ENCODE measurements around the gene ZNF385D. TPM values are rescaled to one million over a fixed set of nuclear protein-coding genes. Genes with fewer than 3 reads are reported as not detected.

The ZNF385D gene
- total RNA-seq, 4 donors from 2014 or later, result 0.41 to 5.0 (median 1.6) TPM

GRCh38 chr3:21620511-21621155, 130.4 kb downstream of the ZNF385D start:
- no peaks in the 10 kb centered on the region for H3K27me3 ChIP-seq
- H3K27ac ChIP-seq, result no peak overlapping the region
- intact Hi-C loops (cut with DNase I; ENCODE audit: low total_unique reads) (no loop called here), in situ Hi-C loops (cut with MboI; ENCODE audit: low sequenced_read_pairs in 4 of 4) (no loop called here)
- H3K4me3 ChIP-seq, result no peak overlapping the region
- H3K9me3 ChIP-seq, result no peaks in the 10 kb centered on the region
- no peak for ATAC-seq
- H3K36me3 ChIP-seq, result no peaks in the 10 kb centered on the region
- TF ChIP-seq CTCF (IDR thresholded peaks at IDR 0.05 in 4 of 5, conservative IDR thresholded peaks at IDR 0.05 in 1 of 5), result no peak
- no peak for TF ChIP-seq POLR2A (IDR thresholded peaks at IDR 0.05)
- H3K4me1 ChIP-seq, result no peaks in the 10 kb centered on the region
- DNase-seq, result no peak

- Histone ChIP-seq H3K4me1 (no peaks in the 10 kb centered on the region), H3K36me3 (no peaks in the 10 kb centered on the region), H3K9me3 (no peaks in the 10 kb centered on the region), H3K27ac (no peak overlapping the region), H3K4me3 (no peak overlapping the region), H3K27me3 (no peaks in the 10 kb centered on the region)
- DNase-seq, result no peak
- in situ Hi-C loops (cut with MboI; ENCODE audit: low sequenced_read_pairs in 4 of 4) (no loop called here), intact Hi-C loops (cut with DNase I; ENCODE audit: low total_unique reads) (no loop called here)
- ATAC-seq, result no peak
- no peak for TF ChIP-seq POLR2A (IDR thresholded peaks at IDR 0.05)
- no peak for TF ChIP-seq CTCF (IDR thresholded peaks at IDR 0.05 in 4 of 5, conservative IDR thresholded peaks at IDR 0.05 in 1 of 5)
Observed at GRCh38 chr3:21618695-21619094, 132.3 kb downstream of the ZNF385D start.

- in situ Hi-C loops (cut with MboI; ENCODE audit: low sequenced_read_pairs in 4 of 4), result no loop called here
- H3K36me3 ChIP-seq, result no peaks in the 10 kb centered on the region
- H3K4me1 ChIP-seq, result no peaks in the 10 kb centered on the region
- intact Hi-C loops (cut with DNase I; ENCODE audit: low total_unique reads), result no loop called here
- no peak overlapping the region for H3K27ac ChIP-seq
- no peaks in the 10 kb centered on the region for H3K27me3 ChIP-seq
- no peak for DNase-seq
- no peak for ATAC-seq
- no peak overlapping the region for H3K4me3 ChIP-seq
- TF ChIP-seq POLR2A (IDR thresholded peaks at IDR 0.05), result no peak
- no peak for TF ChIP-seq CTCF (IDR thresholded peaks at IDR 0.05 in 4 of 5, conservative IDR thresholded peaks at IDR 0.05 in 1 of 5)
- no peaks in the 10 kb centered on the region for H3K9me3 ChIP-seq
Observed at GRCh38 chr3:21613372-21614070, 137.5 kb downstream of the ZNF385D start.

GRCh38 chr3:21601178-21601577, 149.8 kb downstream of the ZNF385D start:
- no peak for DNase-seq
- Histone ChIP-seq H3K4me1 (no peaks in the 10 kb centered on the region), H3K9me3 (no peaks in the 10 kb centered on the region), H3K4me3 (no peak overlapping the region), H3K36me3 (no peaks in the 10 kb centered on the region), H3K27ac (no peak overlapping the region), H3K27me3 (no peaks in the 10 kb centered on the region)
- no peak for ATAC-seq
- intact Hi-C loops (cut with DNase I; ENCODE audit: low total_unique reads), result no loop called here
- TF ChIP-seq CTCF (IDR thresholded peaks at IDR 0.05 in 4 of 5, conservative IDR thresholded peaks at IDR 0.05 in 1 of 5), result no peak
- no peak for TF ChIP-seq POLR2A (IDR thresholded peaks at IDR 0.05)
- in situ Hi-C loops (cut with MboI; ENCODE audit: low sequenced_read_pairs in 4 of 4), result no loop called here

All from gastrocnemius medialis (tissue), 4 donors.